ENCODE data around the gene NGRN.
A peak's percentile ranks its signal among the peaks of the same experiment; 100 is the strongest.

The NGRN gene, protein sequence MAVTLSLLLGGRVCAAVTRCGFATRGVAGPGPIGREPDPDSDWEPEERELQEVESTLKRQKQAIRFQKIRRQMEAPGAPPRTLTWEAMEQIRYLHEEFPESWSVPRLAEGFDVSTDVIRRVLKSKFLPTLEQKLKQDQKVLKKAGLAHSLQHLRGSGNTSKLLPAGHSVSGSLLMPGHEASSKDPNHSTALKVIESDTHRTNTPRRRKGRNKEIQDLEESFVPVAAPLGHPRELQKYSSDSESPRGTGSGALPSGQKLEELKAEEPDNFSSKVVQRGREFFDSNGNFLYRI

DNA sequence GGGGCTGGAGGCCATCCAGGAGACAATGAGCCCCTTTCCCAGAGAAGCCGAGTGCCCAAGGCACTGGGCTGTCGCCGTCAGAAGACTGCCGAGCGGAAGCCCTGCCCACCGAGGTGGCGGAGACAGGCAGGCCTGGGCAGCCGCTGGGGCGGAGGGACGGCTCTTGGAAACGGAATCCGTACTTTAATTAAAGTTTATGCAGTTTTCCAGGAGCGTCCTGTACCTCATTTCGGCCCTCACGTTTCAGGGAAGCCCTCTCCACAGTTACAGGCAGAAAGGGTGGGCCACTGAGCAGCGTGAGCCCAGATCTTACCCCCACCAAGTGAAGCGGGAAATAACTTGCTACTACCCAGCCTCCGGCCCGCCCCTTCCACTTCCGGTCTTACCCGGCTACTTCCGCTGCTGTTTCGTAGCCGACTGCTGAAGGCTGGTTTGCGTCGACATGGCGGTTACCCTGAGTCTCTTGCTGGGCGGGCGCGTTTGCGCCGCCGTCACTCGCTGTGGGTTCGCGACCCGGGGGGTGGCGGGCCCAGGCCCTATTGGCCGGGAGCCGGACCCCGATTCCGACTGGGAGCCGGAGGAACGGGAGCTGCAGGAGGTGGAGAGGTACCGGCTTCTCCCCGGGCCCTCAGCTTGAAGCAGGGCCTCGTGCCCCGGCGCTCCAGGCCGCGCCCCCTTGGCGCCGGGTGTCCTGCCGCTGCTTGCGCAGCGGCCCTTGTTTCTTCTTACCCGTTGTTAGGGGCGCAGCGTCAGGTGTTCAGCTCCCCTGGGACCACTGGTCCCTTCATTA lies at the start of gene NGRN:
TSS of gene NGRN (plus strand) at position 402 of the 790 bp plus-strand sequence. CDS start at position 443, 41 bp downstream.
- peak; percentile 69 to 87 (median 78) for DNase-seq

DNA sequence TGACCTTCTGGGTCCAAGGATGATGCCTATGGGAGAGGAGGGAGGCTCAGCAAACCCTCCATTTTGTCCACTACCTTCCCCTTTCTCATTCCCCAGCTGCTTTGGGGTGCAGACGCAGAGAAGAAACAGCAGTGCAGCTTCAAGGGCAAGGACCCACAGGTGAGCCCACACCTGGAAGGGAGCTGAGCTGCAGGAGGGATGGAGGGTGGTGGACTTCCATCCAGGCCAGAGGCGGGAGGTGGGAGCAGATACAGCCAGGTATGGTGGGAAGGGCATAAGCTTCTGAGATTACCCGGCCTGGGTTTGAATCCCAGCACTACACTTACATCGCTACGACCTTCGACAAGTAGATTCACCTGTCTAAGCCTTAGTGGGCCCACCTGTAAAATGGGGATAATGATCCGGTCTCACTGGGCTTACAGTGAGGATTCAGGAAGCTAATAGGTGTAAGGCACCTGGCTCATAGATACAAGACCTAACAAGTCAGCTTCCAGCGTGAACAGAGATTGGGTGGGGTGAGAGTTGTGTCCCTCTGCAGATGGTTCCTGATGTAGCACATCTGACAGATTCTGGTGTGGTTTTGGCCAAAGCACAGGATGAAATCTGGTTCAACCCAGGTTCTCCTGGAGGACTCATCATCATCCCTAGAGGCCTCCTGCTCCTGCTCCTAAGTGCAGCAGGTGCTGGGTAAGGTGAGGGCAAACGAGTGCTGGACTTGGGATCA lies 47.6 kb upstream of the NGRN start:
- no peak for DNase-seq

DNA sequence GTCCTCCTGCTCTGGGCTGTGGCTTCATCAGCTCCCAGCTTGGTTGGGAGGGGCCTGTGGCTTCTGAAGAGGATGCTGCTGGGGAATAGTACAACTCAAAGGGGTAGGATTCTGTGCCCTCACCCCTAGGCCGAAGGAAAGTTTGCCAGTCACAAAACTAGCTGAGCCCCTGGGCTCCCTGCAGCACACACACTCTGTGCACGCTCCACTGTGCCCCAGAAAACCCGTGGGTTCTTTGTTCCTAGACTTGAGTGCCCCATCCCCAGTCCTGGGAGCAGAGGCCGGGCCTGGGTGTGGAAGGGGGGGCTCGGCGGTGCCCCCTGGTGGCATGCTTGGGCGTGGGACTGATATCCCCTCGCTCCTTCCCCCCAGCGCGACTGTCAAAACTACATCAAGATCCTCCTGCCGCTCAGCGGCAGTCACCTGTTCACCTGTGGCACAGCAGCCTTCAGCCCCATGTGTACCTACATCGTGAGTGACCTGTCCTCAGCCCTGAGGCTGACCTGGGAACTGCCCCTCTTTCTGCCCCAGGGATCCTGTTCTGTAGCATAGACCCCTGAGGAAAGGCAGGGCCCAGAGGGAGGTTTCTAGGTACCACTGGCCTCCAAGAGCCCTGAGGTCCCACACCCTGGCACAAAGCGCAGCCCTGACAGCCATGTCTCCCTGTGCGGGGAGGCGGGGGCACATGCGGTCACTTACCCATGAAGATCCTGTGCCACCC lies 45.9 kb upstream of the NGRN start:
- peak; percentile 13 to 58 (median 32) for DNase-seq

DNA sequence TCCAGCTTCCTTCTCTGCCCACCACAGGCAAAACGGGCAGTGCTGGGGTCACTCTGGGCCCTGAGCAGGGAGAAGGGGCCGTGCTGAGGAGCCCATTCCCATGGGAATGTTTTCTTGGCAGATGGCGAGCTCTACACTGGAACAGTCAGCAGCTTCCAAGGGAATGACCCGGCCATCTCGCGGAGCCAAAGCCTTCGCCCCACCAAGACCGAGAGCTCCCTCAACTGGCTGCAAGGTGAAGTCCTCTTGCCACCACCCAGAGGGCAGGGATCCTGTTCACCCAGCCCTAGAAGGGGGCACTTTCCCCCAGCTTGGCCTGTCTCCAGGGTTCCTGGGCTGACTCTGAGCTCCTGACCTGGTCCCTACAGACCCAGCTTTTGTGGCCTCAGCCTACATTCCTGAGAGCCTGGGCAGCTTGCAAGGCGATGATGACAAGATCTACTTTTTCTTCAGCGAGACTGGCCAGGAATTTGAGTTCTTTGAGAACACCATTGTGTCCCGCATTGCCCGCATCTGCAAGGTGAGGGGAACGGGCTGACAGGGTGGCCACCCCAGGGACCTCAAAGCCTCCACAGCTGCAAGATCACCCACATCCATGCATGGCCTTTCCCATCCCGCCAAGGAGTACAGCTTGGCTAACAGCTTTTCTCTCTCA lies 44.1 kb upstream of the NGRN start:
- no peak for DNase-seq

DNA sequence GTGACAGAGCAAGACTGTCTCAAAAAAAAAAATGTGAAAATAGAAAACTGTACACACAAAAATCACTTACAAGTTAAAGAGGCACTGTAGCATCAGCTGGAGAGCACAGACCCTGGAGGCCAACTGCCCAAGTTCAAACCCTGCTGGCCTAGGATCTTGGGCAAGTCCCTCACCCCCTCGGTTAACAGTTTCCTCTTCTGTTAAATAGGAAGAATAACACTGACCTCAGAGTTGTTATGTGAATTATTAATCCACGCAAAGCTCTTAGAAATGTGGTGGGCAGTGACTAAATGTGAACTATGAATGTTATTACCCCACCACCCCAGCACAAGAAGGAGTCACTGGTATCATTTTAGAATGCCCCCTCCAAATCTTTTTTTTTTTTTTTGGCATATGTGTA lies 42.9 kb upstream of the NGRN start:
- DNase-seq = no peak

DNA sequence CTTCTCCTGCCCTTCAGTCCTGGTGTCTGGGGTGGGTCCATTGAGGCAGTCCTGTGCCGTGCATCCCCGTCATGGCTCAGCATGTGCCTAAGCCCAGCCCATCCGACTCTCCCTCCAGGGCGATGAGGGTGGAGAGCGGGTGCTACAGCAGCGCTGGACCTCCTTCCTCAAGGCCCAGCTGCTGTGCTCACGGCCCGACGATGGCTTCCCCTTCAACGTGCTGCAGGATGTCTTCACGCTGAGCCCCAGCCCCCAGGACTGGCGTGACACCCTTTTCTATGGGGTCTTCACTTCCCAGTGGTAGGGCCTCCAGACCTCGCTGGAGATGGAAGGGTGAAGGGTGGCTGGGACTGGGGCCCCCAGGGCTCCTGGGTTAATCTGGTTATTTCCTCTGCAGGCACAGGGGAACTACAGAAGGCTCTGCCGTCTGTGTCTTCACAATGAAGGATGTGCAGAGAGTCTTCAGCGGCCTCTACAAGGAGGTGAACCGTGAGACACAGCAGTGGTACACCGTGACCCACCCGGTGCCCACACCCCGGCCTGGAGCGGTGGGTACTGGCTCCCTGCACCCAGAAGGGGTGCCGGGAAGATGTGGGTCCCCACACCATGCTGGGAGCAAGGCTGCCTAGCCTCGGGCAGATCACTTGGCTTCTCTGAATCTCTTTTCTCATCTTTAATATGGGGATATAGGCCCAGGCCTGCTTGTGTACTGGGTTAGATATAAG lies 41.9 kb upstream of the NGRN start:
- DNase-seq = no peak

DNA sequence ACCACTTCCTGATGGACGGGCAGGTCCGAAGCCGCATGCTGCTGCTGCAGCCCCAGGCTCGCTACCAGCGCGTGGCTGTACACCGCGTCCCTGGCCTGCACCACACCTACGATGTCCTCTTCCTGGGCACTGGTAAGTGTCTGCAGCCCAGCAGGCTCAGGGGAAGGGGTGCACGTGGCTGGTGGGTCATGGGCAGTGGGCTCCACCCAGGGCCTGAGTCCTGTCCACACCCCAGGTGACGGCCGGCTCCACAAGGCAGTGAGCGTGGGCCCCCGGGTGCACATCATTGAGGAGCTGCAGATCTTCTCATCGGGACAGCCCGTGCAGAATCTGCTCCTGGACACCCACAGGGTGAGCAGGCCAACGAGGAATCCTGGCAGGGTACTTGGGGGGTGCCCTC lies 40.4 kb upstream of the NGRN start:
- no peak for DNase-seq

DNA sequence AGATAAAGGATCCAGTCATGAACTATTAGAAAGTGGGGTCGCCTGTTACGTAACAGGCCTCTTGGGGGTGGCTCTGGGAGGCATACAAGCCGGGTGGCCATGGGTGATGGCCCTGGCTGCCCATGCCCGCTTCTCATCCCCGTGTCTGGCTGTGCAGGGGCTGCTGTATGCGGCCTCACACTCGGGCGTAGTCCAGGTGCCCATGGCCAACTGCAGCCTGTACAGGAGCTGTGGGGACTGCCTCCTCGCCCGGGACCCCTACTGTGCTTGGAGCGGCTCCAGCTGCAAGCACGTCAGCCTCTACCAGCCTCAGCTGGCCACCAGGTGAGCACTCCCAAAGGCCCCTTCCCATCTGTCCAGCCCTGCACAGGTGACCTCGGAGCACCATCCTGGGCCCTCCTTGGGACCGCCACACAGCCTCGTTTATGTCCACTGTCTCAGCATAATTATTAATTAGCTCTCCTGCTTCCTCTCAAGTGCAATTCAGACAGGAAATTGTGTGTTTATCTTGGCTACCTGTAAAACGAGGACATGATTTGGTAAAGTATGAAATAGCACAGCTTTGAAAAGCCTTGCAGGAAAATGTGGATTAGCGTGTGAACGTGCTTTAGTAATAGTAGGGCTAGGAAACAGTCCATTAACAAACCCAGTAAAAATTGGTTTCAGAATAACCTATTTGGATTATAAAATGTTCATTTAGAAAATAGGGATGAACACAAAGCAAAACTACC lies 39.8 kb upstream of the NGRN start:
- no peak for DNase-seq

DNA sequence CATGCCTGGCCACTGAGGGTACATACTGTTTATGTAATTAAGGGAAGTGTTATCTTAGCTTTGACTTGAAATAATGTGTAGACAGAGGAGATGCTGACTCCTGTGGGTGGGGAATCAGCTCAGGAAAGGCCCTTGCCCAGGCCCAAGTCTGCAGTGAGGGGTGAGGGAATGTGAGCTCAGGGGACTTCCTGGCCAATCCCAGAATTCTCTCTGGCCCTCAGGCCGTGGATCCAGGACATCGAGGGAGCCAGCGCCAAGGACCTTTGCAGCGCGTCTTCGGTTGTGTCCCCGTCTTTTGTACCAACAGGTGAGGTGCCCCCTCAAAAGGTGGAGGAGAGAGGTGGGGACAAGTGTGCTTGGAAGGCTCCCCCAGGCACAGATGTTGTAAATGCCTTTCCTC lies 38.1 kb upstream of the NGRN start:
- DNase-seq = no peak

DNA sequence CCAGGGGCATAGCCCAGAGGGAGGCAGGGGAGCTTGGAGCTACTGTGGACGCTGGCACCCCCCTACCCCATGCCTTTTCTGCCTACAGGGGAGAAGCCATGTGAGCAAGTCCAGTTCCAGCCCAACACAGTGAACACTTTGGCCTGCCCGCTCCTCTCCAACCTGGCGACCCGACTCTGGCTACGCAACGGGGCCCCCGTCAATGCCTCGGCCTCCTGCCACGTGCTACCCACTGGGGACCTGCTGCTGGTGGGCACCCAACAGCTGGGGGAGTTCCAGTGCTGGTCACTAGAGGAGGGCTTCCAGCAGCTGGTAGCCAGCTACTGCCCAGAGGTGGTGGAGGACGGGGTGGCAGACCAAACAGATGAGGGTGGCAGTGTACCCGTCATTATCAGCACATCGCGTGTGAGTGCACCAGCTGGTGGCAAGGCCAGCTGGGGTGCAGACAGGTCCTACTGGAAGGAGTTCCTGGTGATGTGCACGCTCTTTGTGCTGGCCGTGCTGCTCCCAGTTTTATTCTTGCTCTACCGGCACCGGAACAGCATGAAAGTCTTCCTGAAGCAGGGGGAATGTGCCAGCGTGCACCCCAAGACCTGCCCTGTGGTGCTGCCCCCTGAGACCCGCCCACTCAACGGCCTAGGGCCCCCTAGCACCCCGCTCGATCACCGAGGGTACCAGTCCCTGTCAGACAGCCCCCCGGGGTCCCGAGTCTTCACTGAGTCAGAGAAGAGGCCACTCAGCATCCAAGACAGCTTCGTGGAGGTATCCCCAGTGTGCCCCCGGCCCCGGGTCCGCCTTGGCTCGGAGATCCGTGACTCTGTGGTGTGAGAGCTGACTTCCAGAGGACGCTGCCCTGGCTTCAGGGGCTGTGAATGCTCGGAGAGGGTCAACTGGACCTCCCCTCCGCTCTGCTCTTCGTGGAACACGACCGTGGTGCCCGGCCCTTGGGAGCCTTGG lies 37.4 kb upstream of the NGRN start:
- no peak for DNase-seq

DNA sequence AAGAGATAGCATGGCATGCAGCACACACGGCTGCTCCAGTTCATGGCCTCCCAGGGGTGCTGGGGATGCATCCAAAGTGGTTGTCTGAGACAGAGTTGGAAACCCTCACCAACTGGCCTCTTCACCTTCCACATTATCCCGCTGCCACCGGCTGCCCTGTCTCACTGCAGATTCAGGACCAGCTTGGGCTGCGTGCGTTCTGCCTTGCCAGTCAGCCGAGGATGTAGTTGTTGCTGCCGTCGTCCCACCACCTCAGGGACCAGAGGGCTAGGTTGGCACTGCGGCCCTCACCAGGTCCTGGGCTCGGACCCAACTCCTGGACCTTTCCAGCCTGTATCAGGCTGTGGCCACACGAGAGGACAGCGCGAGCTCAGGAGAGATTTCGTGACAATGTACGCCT lies 36.5 kb upstream of the NGRN start:
- no peak for DNase-seq

DNA sequence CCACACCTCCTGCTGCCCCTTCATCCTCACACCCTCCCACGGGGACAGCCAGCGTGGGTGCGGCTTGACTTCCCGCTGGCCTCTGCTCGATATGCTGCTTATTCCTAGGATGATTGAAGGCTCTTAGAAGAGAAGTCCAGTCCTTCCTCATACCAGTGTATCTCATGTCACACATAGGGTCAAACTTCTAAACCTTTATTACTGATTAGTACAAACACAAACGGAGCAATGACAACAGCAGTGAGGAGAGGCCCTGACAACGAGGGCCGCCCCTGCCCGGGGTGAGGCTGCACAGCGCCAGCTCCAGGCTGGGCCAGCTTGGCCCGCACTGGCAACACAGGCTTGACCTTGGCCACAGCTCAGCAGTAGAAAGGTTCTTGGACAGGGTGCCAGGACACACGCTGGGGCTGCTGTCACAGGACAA lies 35.4 kb upstream of the NGRN start:
- no peak for DNase-seq

DNA sequence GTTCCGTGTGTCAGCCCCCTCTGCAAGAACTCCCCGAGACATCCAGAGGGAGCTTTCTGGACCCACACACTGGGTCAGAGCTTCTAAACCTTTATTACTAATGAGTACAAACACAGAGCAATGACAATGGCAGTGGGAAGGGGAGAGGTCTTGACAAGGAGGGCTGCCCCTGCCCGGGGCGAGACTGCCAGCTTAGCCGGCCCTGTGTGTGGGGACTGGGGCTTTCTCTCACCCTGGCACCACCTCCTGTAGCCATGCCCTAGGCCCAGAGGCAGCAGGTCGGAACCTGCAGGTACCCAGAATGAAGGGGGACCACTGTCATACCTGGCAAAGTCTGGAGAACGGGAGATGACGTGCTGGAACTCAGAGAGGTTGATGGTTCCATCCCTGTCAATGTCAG lies 34.9 kb upstream of the NGRN start:
- no peak for DNase-seq

DNA sequence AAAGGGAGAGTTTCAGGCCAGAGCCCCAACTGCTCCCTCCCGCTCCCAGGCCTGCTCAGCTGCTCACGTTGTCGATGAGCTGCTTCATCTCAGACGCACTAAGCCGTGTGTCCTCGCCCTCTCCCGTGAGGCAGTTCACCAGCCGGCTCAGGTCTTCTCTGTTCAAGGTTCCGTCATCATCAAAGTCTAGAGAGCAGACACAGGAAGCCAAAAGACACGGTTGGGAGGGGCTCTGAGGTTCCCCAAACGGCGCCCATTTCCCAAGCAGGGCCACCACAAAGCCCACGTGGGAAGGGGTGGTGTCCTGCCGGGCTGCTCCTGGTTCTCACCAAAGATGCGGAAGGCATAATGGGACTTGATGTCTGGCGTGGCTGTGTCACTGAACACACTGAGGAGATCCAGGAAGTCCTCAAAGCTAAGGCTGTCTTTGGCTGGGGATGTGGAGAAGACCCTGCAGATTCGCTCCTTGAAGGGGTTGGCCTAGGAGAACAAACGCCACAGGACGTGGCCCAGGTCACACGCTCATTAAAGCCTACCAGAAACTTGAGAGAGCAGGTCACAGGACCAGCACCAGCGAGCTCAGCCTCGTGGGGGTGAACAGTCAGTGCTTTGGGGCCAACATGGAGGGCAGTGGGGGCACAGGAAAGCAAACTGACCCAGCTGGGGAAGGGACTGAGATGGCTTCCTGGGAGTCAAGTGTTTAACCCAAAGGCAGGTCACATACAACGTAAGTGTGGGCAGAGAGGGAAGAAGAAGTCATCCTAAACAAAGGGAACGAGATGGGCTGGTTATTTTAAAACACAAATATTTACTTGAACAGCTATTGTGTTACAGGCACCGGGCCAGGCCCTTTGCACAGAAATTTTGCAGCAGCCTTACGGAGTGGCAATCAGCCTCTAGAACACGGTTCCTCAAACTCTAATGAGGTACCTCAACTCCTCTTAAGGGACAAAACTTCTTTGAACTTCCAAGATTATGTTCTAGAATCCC lies 34.1 kb upstream of the NGRN start:
- peak; percentile 10 to 69 (median 44) for DNase-seq

DNA sequence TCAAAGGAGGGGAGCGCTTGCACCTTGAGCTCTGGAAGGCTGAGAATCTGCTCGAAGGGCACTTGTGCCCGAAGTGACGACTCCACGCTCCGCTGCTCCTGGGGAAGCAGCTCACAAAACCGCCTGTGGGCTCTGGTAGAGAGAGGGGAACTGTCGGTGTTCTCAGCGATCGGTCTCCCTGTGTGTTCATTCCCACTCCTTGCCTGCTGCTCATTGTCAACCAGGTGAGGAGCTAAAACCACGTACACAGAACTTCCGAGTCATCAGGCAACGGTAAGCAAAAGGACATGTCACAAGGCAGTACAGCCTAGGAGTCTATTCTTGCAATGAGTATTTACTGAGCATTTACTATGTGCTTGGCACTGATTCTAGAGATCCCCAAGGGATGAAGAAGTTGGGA lies 33.3 kb upstream of the NGRN start:
- no peak for DNase-seq

DNA sequence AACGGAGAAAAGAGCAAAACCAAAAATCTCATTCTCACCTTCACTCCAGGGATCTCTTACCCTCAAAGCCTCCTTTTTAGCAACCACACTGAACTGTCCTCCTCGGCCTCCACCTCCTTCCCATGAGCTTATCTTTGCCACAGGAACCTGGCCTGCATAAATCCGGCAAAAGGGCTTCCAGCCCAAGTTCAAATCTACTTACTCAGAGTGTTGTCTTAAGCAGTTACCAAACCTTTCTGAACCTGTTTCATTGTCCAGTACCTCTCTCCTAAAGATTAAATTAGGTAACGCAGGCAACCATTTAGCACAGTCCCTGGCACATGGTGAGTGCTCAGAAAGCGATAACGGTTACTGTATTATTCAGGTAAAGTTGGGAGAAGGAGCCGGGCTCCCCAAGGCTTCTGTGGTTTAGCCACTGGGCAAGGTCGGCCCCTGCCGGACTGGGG lies 32.5 kb upstream of the NGRN start:
- DNase-seq = peak in 1 of 4 experiments; percentile 15

DNA sequence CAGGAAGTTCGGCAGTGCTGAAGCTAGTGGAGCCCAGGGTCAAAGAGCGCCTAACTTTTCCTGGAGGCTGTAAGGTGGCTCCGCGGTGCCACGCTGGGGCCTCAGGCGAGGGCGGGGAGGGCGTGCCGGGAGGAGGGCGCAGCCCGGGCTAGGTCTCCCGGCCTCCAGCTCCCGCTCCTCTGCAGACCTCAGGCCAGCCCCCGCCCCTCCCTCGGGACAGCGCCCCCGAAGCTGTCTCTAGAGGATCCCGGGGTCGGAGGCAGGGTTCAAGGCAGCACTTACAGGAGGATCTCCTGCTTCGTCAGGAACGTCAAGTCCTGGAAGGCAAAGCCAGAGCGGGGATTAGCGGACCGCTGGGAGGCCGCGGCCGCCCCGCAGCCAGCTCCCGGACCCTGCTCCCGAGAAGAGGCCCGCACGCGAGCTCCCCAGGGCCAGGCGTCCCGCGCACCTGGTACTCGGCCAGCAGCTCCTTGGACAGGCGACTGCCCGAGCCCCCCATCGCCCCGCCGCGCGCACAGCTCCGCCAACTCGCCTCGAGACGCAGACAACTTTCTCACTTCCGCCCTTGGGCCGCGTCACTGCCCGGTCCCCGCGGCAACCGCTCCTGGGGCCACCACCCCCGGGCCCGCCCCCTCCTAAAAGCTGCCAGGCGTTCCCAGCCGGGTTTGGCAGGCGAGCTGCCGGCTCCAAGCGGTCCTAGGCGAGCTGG lies 31.9 kb upstream of the NGRN start, which contains the start of gene CIB1:
TSS of gene CIB1 (minus strand) at position 555 of the 709 bp plus-strand sequence. CDS start at position 499, 56 bp downstream.
- DNase-seq = peak; percentile 91 to 99 (median 95)
